ENCODE results near the gene NHLH1. TPM values are rescaled to one million over a fixed set of nuclear protein-coding genes. Genes with fewer than 3 reads are reported as not detected.

The NHLH1 gene
- total RNA-seq, 2 experiments from 2014 or later, result 0.63 to 0.68 TPM

DNA sequence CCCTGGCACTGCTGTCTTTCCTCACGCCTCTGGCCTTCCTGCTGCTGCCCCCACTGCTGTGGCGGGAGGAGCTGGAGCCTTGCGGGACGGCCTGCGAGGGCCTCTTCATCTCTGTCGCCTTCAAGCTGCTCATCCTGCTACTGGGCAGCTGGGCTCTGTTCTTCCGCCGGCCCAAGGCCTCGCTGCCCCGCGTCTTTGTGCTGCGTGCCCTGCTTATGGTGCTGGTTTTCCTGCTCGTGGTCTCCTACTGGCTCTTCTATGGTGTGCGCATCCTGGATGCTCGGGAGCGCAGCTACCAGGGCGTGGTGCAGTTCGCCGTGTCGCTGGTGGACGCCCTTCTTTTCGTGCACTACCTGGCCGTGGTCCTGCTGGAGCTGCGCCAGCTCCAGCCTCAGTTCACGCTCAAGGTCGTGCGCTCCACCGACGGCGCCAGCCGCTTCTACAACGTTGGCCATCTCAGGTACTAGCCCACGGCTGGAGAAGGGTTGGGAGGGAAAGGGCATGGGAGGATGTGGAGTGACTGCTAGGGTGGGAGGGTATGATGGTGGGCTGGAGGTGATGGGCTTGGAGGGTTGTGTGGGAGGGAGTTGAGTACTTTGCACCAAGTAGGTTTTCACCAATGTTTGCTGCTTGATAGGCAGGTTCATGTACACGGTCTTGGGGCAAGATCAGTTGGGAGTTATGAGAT, 52.4 kb downstream of the NHLH1 start:
- POLR2A ChIA-PET, result no interaction called here
- intact Hi-C loops (cut with micrococcal nuclease; ENCODE audit: unreplicated experiment), result no loop called here
- no TSS peak for BruUV-seq (replicated peaks)

GRCh38 chr1:160419838-160420169, 52.9 kb downstream of the NHLH1 start:
- ChIA-PET POLR2A (no interaction called here), CTCF (ENCODE audit: unreplicated experiment) (no interaction called here)
- H3K9me3 ChIP-seq (ENCODE audit: low read length), result no peaks in the 10 kb centered on the region

More for the DNA sequence above, 52.4 kb downstream of the NHLH1 start:
- Histone ChIP-seq H3K9me3 (ENCODE audit: low read length) (no peaks in the 10 kb centered on the region), H2AFZ (ENCODE audit: low read length) (no peak overlapping the region), H4K20me1 (ENCODE audit: insufficient read depth, low read length) (no peaks in the 10 kb centered on the region), H3K79me2 (ENCODE audit: insufficient read depth, low read depth, low read length) (no peaks in the 10 kb centered on the region), H3K4me3 (ENCODE audit: low read depth, low read length, poor library complexity, severe bottlenecking) (no peak overlapping the region), H3K27ac (ENCODE audit: low read depth, low read length, poor library complexity, severe bottlenecking) (no peak overlapping the region), H3K4me2 (ENCODE audit: low read length) (no peak overlapping the region), H3K9me2 (ENCODE audit: insufficient read depth, low read length) (no peaks in the 10 kb centered on the region), H3K36me3 (ENCODE audit: insufficient read depth, low read length) (no peaks in the 10 kb centered on the region), H3K4me1 (ENCODE audit: insufficient read depth, low read length, poor library complexity, severe bottlenecking) (no peaks in the 10 kb centered on the region)
- no peak for TF ChIP-seq CTCF (conservative IDR thresholded peaks at IDR 0.05; ENCODE audit: low read length)
- TF ChIP-seq EZH2phosphoT487 (IDR thresholded peaks at IDR 0.05; ENCODE audit: borderline replicate concordance, low read depth, low read length), result no peak
- no peak for DNase-seq (ENCODE audit: low spot score)
- CTCF ChIA-PET (ENCODE audit: unreplicated experiment), result no interaction called here

More at GRCh38 chr1:160419838-160420169, 52.9 kb downstream of the NHLH1 start:
- intact Hi-C loops (cut with micrococcal nuclease; ENCODE audit: unreplicated experiment), result loop anchor here (10.0 kb wide), 1 partner anchor 415 kb away; no protein-coding TSS in a partner anchor
- no peak overlapping the region for H2AFZ ChIP-seq (ENCODE audit: low read length)
- no peaks in the 10 kb centered on the region for H3K79me2 ChIP-seq (ENCODE audit: insufficient read depth, low read depth, low read length)
- H3K4me2 ChIP-seq (ENCODE audit: low read length), result no peak overlapping the region
- no peak for TF ChIP-seq EZH2phosphoT487 (IDR thresholded peaks at IDR 0.05; ENCODE audit: borderline replicate concordance, low read depth, low read length)
- TF ChIP-seq CTCF (conservative IDR thresholded peaks at IDR 0.05; ENCODE audit: low read length), result no peak
- H3K27ac ChIP-seq (ENCODE audit: low read depth, low read length, poor library complexity, severe bottlenecking), result no peak overlapping the region
- H3K9me2 ChIP-seq (ENCODE audit: insufficient read depth, low read length), result no peaks in the 10 kb centered on the region
- H3K4me1 ChIP-seq (ENCODE audit: insufficient read depth, low read length, poor library complexity, severe bottlenecking), result no peaks in the 10 kb centered on the region
- BruUV-seq (replicated peaks), result no TSS peak
- H3K4me3 ChIP-seq (ENCODE audit: low read depth, low read length, poor library complexity, severe bottlenecking), result no peak overlapping the region
- H4K20me1 ChIP-seq (ENCODE audit: insufficient read depth, low read length), result no peaks in the 10 kb centered on the region
- no peak for DNase-seq (ENCODE audit: low spot score)
- no peaks in the 10 kb centered on the region for H3K36me3 ChIP-seq (ENCODE audit: insufficient read depth, low read length)

Data from OCI-LY7 (cell line).